Measurements from ENCODE around the gene RAD51B. TPM values are rescaled to one million over a fixed set of nuclear protein-coding genes. Genes with fewer than 3 reads are reported as not detected.

Gene RAD51B
- total RNA-seq, 3 donors from 2014 or later, result 10.6 to 77.6 (median 33.8) TPM

- Histone ChIP-seq H3K27me3 (no peaks in the 10 kb centered on the region), H3K36me3 (no peaks in the 10 kb centered on the region), H3K4me3 (no peak overlapping the region), H3K27ac (peak overlapping the region in 1 of 2 donors; percentile 27), H3K4me1 (peaks cover 0 to 7% of the 10 kb centered on the region in 2 donors), H3K9me3 (no peaks in the 10 kb centered on the region)
- no peak for DNase-seq (ENCODE audit: low spot score in 2 of 2)
- TF ChIP-seq CTCF (IDR thresholded peaks at IDR 0.05) (no peak), POLR2AphosphoS5 (IDR thresholded peaks at IDR 0.05) (peak in 1 of 3 donors; percentile 28)
- intact Hi-C loops (cut with DNase I; ENCODE audit: low total_unique reads), result no loop called here
Measured at GRCh38 chr14:68474741-68475140, 655.2 kb downstream of the RAD51B start.

- intact Hi-C loops (cut with DNase I; ENCODE audit: low total_unique reads), result no loop called here
- no peaks in the 10 kb centered on the region for H3K36me3 ChIP-seq
- no peak for DNase-seq (ENCODE audit: low spot score in 2 of 2)
- no peak for TF ChIP-seq POLR2A (IDR thresholded peaks at IDR 0.05)
- TF ChIP-seq CTCF (IDR thresholded peaks at IDR 0.05), result no peak
- TF ChIP-seq POLR2AphosphoS5 (IDR thresholded peaks at IDR 0.05), result no peak
- no peak overlapping the region for H3K4me3 ChIP-seq
- no peaks in the 10 kb centered on the region for H3K9me3 ChIP-seq
- peak overlapping the region in 1 of 2 donors; percentile 68 for H3K27ac ChIP-seq
- H3K27me3 ChIP-seq, result no peaks in the 10 kb centered on the region
- H3K4me1 ChIP-seq, result peaks cover 0 to 7% of the 10 kb centered on the region in 2 donors
Measured at GRCh38 chr14:68475802-68476201, 656.2 kb downstream of the RAD51B start.

- peak in 1 of 2 donors; percentile 49 for DNase-seq (ENCODE audit: low spot score in 2 of 2)
Measured at GRCh38 chr14:68476212-68477109, 656.9 kb downstream of the RAD51B start.

GRCh38 chr14:68477110-68477455 lies 657.5 kb downstream of the RAD51B start:
- Histone ChIP-seq H3K4me1 (peaks cover 0 to 7% of the 10 kb centered on the region in 2 donors), H3K27me3 (no peaks in the 10 kb centered on the region), H3K4me3 (no peak overlapping the region), H3K9me3 (no peaks in the 10 kb centered on the region), H3K27ac (peak overlapping the region; percentile 57 to 68), H3K36me3 (no peaks in the 10 kb centered on the region)
- no peak for TF ChIP-seq POLR2A (IDR thresholded peaks at IDR 0.05)
- TF ChIP-seq CTCF (IDR thresholded peaks at IDR 0.05), result no peak
- TF ChIP-seq POLR2AphosphoS5 (IDR thresholded peaks at IDR 0.05), result no peak
- DNase-seq (ENCODE audit: low spot score in 2 of 2), result no peak
- intact Hi-C loops (cut with DNase I; ENCODE audit: low total_unique reads), result no loop called here

More at GRCh38 chr14:68476212-68477109, 656.9 kb downstream of the RAD51B start:
- peaks cover 0 to 7% of the 10 kb centered on the region in 2 donors for H3K4me1 ChIP-seq
- H3K27ac ChIP-seq, result peak overlapping the region; percentile 57 to 68
- H3K4me3 ChIP-seq, result no peak overlapping the region
- intact Hi-C loops (cut with DNase I; ENCODE audit: low total_unique reads), result no loop called here
- TF ChIP-seq CTCF (IDR thresholded peaks at IDR 0.05) (no peak), POLR2AphosphoS5 (IDR thresholded peaks at IDR 0.05) (peak in 2 of 3 donors; percentile 63 to 84), POLR2A (IDR thresholded peaks at IDR 0.05) (no peak)
- no peaks in the 10 kb centered on the region for H3K9me3 ChIP-seq
- H3K27me3 ChIP-seq, result no peaks in the 10 kb centered on the region
- no peaks in the 10 kb centered on the region for H3K36me3 ChIP-seq

GRCh38 chr14:68477461-68478085 lies 658.0 kb downstream of the RAD51B start:
- intact Hi-C loops (cut with DNase I; ENCODE audit: low total_unique reads), result no loop called here
- Histone ChIP-seq H3K27me3 (no peaks in the 10 kb centered on the region), H3K4me3 (no peak overlapping the region), H3K4me1 (peaks cover 0 to 3% of the 10 kb centered on the region in 2 donors), H3K9me3 (no peaks in the 10 kb centered on the region), H3K36me3 (no peaks in the 10 kb centered on the region), H3K27ac (peak overlapping the region; percentile 57 to 68)
- TF ChIP-seq CTCF (IDR thresholded peaks at IDR 0.05) (no peak), POLR2AphosphoS5 (IDR thresholded peaks at IDR 0.05) (no peak), POLR2A (IDR thresholded peaks at IDR 0.05) (no peak)
- DNase-seq (ENCODE audit: low spot score in 2 of 2), result no peak
